Measurements from ENCODE around the gene HBS1L. TPM values are rescaled to one million over a fixed set of nuclear protein-coding genes. Genes with fewer than 3 reads are reported as not detected.

HBS1L gene
- total RNA-seq, 1 donor from 2014 or later: 114 TPM

DNA sequence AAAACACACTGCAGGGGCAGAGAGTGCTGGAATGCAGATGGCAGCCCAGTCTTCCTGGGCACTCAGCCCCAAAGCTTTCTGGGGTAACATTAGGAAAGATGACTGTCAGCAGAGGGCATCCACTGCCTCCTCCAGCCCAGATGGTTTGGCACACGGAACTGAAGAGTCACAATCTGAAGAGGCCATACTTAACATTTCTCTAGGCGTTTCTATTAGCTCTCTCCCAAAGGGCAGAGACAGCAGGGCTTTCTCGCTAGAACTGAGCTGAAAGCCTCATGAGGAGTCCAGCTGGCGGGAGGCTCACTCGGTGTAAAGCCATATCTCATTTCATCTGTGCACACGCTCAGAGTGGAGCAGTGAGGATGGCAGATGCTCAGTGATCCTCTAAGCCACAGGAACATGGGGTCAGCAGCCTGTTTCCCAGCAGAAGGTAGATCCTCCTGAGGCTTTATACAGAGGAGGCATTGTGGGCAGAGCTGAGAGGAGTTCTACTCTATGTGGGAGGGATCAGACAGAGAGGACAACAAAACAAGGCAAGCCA lies 132.8 kb downstream of the HBS1L start:
- Histone ChIP-seq H3K4me3 (ENCODE audit: low read depth, low read length) (no peak overlapping the region), H3K27me3 (ENCODE audit: control insufficient read depth, insufficient read depth, low read length) (no peaks in the 10 kb centered on the region), H3K36me3 (ENCODE audit: control insufficient read depth, insufficient read depth, low read length) (no peaks in the 10 kb centered on the region)
- DNase-seq (ENCODE audit: low read depth) (no peak), FAIRE-seq (no peak)
- TF ChIP-seq, protein P1, sequence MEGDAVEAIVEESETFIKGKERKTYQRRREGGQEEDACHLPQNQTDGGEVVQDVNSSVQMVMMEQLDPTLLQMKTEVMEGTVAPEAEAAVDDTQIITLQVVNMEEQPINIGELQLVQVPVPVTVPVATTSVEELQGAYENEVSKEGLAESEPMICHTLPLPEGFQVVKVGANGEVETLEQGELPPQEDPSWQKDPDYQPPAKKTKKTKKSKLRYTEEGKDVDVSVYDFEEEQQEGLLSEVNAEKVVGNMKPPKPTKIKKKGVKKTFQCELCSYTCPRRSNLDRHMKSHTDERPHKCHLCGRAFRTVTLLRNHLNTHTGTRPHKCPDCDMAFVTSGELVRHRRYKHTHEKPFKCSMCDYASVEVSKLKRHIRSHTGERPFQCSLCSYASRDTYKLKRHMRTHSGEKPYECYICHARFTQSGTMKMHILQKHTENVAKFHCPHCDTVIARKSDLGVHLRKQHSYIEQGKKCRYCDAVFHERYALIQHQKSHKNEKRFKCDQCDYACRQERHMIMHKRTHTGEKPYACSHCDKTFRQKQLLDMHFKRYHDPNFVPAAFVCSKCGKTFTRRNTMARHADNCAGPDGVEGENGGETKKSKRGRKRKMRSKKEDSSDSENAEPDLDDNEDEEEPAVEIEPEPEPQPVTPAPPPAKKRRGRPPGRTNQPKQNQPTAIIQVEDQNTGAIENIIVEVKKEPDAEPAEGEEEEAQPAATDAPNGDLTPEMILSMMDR (IDR thresholded peaks at IDR 0.05; ENCODE audit: insufficient read depth, low read length, severe bottlenecking): no peak

DNA sequence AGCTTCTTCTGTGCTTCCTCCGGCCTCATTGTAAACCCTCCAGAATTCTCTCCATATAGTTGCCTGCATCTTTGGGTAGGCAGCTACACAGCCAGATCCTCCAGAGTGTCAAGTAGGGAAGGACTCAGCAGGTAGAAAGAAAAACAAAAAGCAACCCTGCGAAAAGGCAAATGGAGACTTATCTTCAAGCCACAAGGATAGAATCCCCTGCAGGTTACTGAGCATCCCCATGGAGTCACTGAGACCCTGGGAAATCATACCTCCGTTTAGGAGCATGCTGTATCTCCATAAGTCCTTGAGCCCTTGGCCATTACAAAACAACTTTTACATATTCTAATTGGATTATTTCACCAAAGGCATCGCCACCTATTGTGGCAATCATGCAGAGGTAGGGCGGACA lies 133.3 kb downstream of the HBS1L start:
- TF ChIP-seq, protein P1 (IDR thresholded peaks at IDR 0.05; ENCODE audit: insufficient read depth, low read length, severe bottlenecking): no peak
- no peak for FAIRE-seq
- no peak overlapping the region for H3K4me3 ChIP-seq (ENCODE audit: low read depth, low read length)
- DNase-seq (ENCODE audit: low read depth): no peak
- no peaks in the 10 kb centered on the region for H3K36me3 ChIP-seq (ENCODE audit: control insufficient read depth, insufficient read depth, low read length)
- H3K27me3 ChIP-seq (ENCODE audit: control insufficient read depth, insufficient read depth, low read length): no peaks in the 10 kb centered on the region

DNA sequence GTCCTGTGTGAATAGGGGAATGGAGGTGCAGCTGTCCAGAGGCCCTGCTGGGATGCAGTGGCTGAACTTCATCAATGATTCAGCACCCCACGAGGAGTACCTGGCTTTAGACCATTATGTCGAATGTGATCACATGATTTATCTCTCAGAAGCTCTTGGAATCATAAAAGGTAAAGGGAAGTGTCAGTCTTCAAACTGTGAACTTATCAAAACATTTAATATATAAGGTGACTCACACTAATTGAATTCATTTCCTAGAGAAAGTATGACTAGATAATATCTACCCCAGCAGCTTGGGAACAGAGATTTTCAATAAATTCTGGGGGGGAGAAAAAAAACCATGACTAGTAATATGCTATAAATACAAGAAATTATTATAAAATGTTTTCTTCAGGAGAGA lies 134.2 kb downstream of the HBS1L start:
- DNase-seq (ENCODE audit: low read depth): peak; percentile 67
- no peaks in the 10 kb centered on the region for H3K27me3 ChIP-seq (ENCODE audit: control insufficient read depth, insufficient read depth, low read length)
- FAIRE-seq: no peak
- H3K4me3 ChIP-seq (ENCODE audit: low read depth, low read length): no peak overlapping the region
- TF ChIP-seq, protein P1 (IDR thresholded peaks at IDR 0.05; ENCODE audit: insufficient read depth, low read length, severe bottlenecking): no peak
- no peaks in the 10 kb centered on the region for H3K36me3 ChIP-seq (ENCODE audit: control insufficient read depth, insufficient read depth, low read length)

DNA sequence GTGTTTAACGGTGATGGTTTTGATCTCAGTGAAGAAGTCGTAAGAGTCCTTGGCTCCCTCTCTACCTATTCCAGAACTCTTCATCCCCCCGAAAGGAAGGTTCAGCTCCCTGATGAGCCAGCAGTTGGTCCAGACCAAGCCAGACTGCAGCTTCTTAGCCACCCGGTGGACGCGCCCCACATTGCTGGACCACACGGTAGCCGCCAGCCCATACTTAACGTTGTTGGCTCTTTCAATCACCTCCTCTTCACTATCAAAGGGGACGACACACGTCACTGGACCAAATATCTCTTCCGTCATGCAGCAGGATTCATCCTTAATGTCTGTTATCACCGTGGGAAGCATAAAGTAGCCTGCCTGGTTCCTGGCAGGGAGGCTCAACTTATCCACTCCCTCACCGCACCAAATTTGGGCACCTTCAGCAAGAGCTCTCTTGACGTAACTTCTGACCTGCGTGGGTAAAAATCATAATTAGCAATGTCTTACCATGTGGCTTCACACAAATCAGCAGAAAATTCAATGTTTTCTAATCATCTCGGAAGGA lies 136.1 kb downstream of the HBS1L start:
- no peak overlapping the region for H3K4me3 ChIP-seq (ENCODE audit: low read depth, low read length)
- FAIRE-seq (no peak), DNase-seq (ENCODE audit: low read depth) (no peak)
- TF ChIP-seq, protein P1 (IDR thresholded peaks at IDR 0.05; ENCODE audit: insufficient read depth, low read length, severe bottlenecking): no peak
- no peaks in the 10 kb centered on the region for H3K27me3 ChIP-seq (ENCODE audit: control insufficient read depth, insufficient read depth, low read length)
- H3K36me3 ChIP-seq (ENCODE audit: control insufficient read depth, insufficient read depth, low read length): no peaks in the 10 kb centered on the region

DNA sequence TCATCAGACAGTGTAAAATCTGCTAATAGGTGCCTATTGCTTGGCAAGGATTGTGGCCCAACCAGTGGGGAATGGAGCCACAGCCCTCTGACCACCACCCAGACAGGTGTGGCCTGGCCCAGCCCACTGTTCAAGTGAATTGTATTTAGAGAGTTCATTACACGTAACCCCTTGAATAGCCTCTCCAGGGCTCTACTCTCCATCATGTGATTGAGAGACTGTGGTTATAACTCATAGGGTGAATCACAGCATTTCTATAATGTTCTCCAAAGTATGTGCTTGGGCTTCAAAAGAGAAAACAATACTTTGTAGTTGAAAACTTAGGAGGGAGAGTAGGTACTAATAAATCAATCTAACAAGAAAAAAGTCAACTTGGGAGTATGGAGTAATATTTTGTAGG lies 143.1 kb downstream of the HBS1L start:
- H3K36me3 ChIP-seq (ENCODE audit: control insufficient read depth, insufficient read depth, low read length): no peaks in the 10 kb centered on the region
- TF ChIP-seq, protein P1 (IDR thresholded peaks at IDR 0.05; ENCODE audit: insufficient read depth, low read length, severe bottlenecking): no peak
- H3K4me3 ChIP-seq (ENCODE audit: low read depth, low read length): no peak overlapping the region
- FAIRE-seq (no peak), DNase-seq (ENCODE audit: low read depth) (peak; percentile 96)
- H3K27me3 ChIP-seq (ENCODE audit: control insufficient read depth, insufficient read depth, low read length): no peaks in the 10 kb centered on the region

DNA sequence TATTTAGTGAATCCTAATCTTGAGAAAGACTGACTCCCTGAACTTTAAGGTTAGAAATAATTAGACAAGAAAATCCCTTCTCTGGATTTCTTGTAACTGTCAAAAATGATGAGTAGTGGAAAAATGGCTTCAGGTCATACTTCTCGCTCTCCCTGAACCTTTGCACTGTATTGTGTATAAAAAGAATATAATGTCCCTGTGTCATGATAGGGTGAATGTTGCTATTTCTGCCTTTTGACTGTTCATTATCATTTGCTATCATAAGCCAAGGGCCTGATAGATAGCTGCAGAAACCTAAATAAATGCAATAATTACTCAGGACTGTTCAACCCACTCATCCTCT lies 144.1 kb downstream of the HBS1L start:
- H3K4me3 ChIP-seq (ENCODE audit: low read depth, low read length): no peak overlapping the region
- no peak for DNase-seq (ENCODE audit: low read depth)
- H3K36me3 ChIP-seq (ENCODE audit: control insufficient read depth, insufficient read depth, low read length): no peaks in the 10 kb centered on the region
- no peak for FAIRE-seq
- TF ChIP-seq, protein P1 (IDR thresholded peaks at IDR 0.05; ENCODE audit: insufficient read depth, low read length, severe bottlenecking): no peak
- H3K27me3 ChIP-seq (ENCODE audit: control insufficient read depth, insufficient read depth, low read length): no peaks in the 10 kb centered on the region

Data from bronchial epithelial cell (primary cell).